Osteoblast (primary cell): ENCODE measurements around the gene CFAP58. TPM values are rescaled to one million over a fixed set of nuclear protein-coding genes. Genes with fewer than 3 reads are reported as not detected.

ENCODE experiments used
- DNase-seq: peaks from one replicate; pipeline ENCODE4 v3.0.0; 2011; ENCODE audit warnings: low spot score, mixed read lengths; ENCODE audit not compliant: insufficient read length; ENCODE audit errors: missing footprints
- H2AFZ ChIP-seq: 2 replicates; pipeline ENCODE4 v1.6.0; 2011; ENCODE audit warnings: mild to moderate bottlenecking, low read length
- H3K27ac ChIP-seq: 2 replicates; pipeline ENCODE4 v1.5.1; 2011; ENCODE audit warnings: mild to moderate bottlenecking, low read depth, low read length, moderate library complexity
- H3K27me3 ChIP-seq: 2 replicates; pipeline ENCODE4 v1.6.0; 2012; ENCODE audit warnings: mild to moderate bottlenecking, control low read depth, inconsistent platforms, low read length, moderate library complexity; ENCODE audit not compliant: insufficient read depth
- H3K36me3 ChIP-seq: 2 replicates; pipeline ENCODE4 v1.5.1; 2011; ENCODE audit warnings: mild to moderate bottlenecking, low read length, control low read depth, moderate library complexity; ENCODE audit not compliant: insufficient read depth
- H3K4me1 ChIP-seq: 2 replicates; pipeline ENCODE4 v1.5.1; 2011; ENCODE audit warnings: mild to moderate bottlenecking, low read length, control low read depth, moderate library complexity; ENCODE audit not compliant: insufficient read depth
- H3K4me2 ChIP-seq: 2 replicates; pipeline ENCODE4 v1.6.0; 2011; ENCODE audit warnings: mild to moderate bottlenecking, low read length; ENCODE audit not compliant: insufficient read depth
- H3K4me3 ChIP-seq: fragments of 200-600 bp; sonication (generic); 3 replicates; pipeline ENCODE4 v1.5.1; 2012; ENCODE audit warnings: mild to moderate bottlenecking, low read length, inconsistent platforms; ENCODE audit not compliant: insufficient read depth
- H3K79me2 ChIP-seq: 2 replicates; pipeline ENCODE4 v1.6.0; 2012; ENCODE audit warnings: mild to moderate bottlenecking, low read length, control low read depth, inconsistent platforms; ENCODE audit not compliant: insufficient read depth
- H3K9me3 ChIP-seq: 2 replicates; pipeline ENCODE4 v1.5.1; 2011; ENCODE audit warnings: low read depth, low read length, control low read depth
- H4K20me1 ChIP-seq: 2 replicates; pipeline ENCODE4 v1.6.0; 2012; ENCODE audit warnings: mild to moderate bottlenecking, low read length, control low read depth; ENCODE audit not compliant: insufficient read depth
- CTCF ChIP-seq: IDR thresholded peaks from 2 replicates; pipeline ENCODE4 v1.5.1; 2011; ENCODE audit warnings: mild to moderate bottlenecking, low read depth, low read length, moderate library complexity; ENCODE audit errors: extremely low read depth
- total RNA-seq: library from RNA; depleted of rRNA; stranded (reverse); fragments of >200 nt; gene quantifications from 2 replicates; pipeline ENCODE4 v1.2.3, GENCODE V29; 2012

Gene CFAP58
- 0.36 and 0.59 TPM in 2 replicates for total RNA-seq

- Histone ChIP-seq H3K4me3 (peak within 1 kb of the TSS; percentile 76), H4K20me1 (no peaks in the 10 kb centered on the region), H3K36me3 (no peaks in the 10 kb centered on the region), H3K27me3 (peaks cover 4% of the 10 kb centered on the region), H3K79me2 (no peaks in the 10 kb centered on the region), H3K4me2 (peak within 1 kb of the TSS; percentile 97), H3K27ac (peak within 1 kb of the TSS; percentile 27), H3K4me1 (peaks cover 28% of the 10 kb centered on the region), H3K9me3 (no peaks in the 10 kb centered on the region), H2AFZ (peak within 1 kb of the TSS; percentile 95)
- peak; percentile 81 for DNase-seq
- peak; percentile 57 for TF ChIP-seq CTCF
Measured at GRCh38 chr10:104353325-104354048, at the start of gene CFAP58. CFAP58 (plus strand) TSS chr10:104353833; CDS start chr10:104353898, 65 bp downstream.

- Histone ChIP-seq H3K9me3 (no peaks in the 10 kb centered on the region), H3K36me3 (no peaks in the 10 kb centered on the region), H3K79me2 (peaks cover 2% of the 10 kb centered on the region), H3K4me2 (no peak overlapping the region), H3K4me1 (peaks cover 50% of the 10 kb centered on the region), H3K27me3 (no peaks in the 10 kb centered on the region), H3K4me3 (no peak overlapping the region), H2AFZ (no peak overlapping the region), H3K27ac (no peak overlapping the region), H4K20me1 (no peaks in the 10 kb centered on the region)
- no peak for TF ChIP-seq CTCF
- DNase-seq: no peak
Measured at GRCh38 chr10:104304356-104304745, 49.3 kb upstream of the CFAP58 start.

GRCh38 chr10:104304927-104305326, 48.7 kb upstream of the CFAP58 start:
- DNase-seq: no peak
- Histone ChIP-seq H3K9me3 (no peaks in the 10 kb centered on the region), H3K27ac (peak overlapping the region; percentile 62), H3K79me2 (peaks cover 2% of the 10 kb centered on the region), H3K36me3 (no peaks in the 10 kb centered on the region), H2AFZ (no peak overlapping the region), H3K4me2 (no peak overlapping the region), H3K4me3 (no peak overlapping the region), H4K20me1 (no peaks in the 10 kb centered on the region), H3K4me1 (peaks cover 49% of the 10 kb centered on the region), H3K27me3 (no peaks in the 10 kb centered on the region)
- TF ChIP-seq CTCF: no peak

- peak overlapping the region; percentile 62 for H3K27ac ChIP-seq
- DNase-seq: no peak
- peaks cover 17% of the 10 kb centered on the region for H3K36me3 ChIP-seq
- TF ChIP-seq CTCF: no peak
- no peak overlapping the region for H3K4me2 ChIP-seq
- H3K4me3 ChIP-seq: no peak overlapping the region
- H3K4me1 ChIP-seq: peaks cover 43% of the 10 kb centered on the region
- peaks cover 21% of the 10 kb centered on the region for H3K79me2 ChIP-seq
- H3K27me3 ChIP-seq: no peaks in the 10 kb centered on the region
- no peak overlapping the region for H2AFZ ChIP-seq
- no peaks in the 10 kb centered on the region for H3K9me3 ChIP-seq
- H4K20me1 ChIP-seq: no peaks in the 10 kb centered on the region
Measured at GRCh38 chr10:104306897-104307296, 46.7 kb upstream of the CFAP58 start.
